Astrocyte of the cerebellum (primary cell): Measurements from ENCODE around the gene QSOX1.
A peak's percentile ranks its signal among the peaks of the same experiment; 100 is the strongest.

Source experiments
- DNase-seq: peaks from one replicate; pipeline ENCODE4 v3.0.0-alpha.2; 2011; ENCODE audit warnings: low read depth
- H3K4me3 ChIP-seq: 2 replicates; pipeline ENCODE4 v1.5.1; 2011; ENCODE audit warnings: mild to moderate bottlenecking, low read depth, low read length, moderate library complexity
- CTCF ChIP-seq: IDR thresholded peaks from 2 replicates; pipeline ENCODE4 v1.5.1; 2012; ENCODE audit warnings: low read length, low read depth, moderate library complexity, mild to moderate bottlenecking; ENCODE audit errors: missing control alignments
- in situ Hi-C: cut with HindIII; loops from 2 replicates; pipeline ENCODE4 v1.10.0; 2017; ENCODE audit warnings: low sequenced_read_pairs

Gene QSOX1

GRCh38 chr1:180167721-180168467 is 13.2 kb downstream of the QSOX1 start:
- TF ChIP-seq CTCF, result no peak
- H3K4me3 ChIP-seq, result no peak overlapping the region
- in situ Hi-C loops, result no loop called here
- DNase-seq, result no peak

- TF ChIP-seq CTCF, result peak; percentile 74
- in situ Hi-C loops, result no loop called here
- DNase-seq, result no peak
- H3K4me3 ChIP-seq, result no peak overlapping the region
Measured at GRCh38 chr1:180168786-180169639, 14.3 kb downstream of the QSOX1 start.

- no peak for TF ChIP-seq CTCF
- in situ Hi-C loops, result no loop called here
- no peak for DNase-seq
- H3K4me3 ChIP-seq, result no peak overlapping the region
Measured at GRCh38 chr1:180169640-180170195, 15.0 kb downstream of the QSOX1 start.

GRCh38 chr1:180170546-180171151 is 16.0 kb downstream of the QSOX1 start:
- DNase-seq, result no peak
- in situ Hi-C loops, result no loop called here
- no peak overlapping the region for H3K4me3 ChIP-seq
- TF ChIP-seq CTCF, result no peak

GRCh38 chr1:180171691-180172090 is 17.0 kb downstream of the QSOX1 start:
- no peak for DNase-seq
- H3K4me3 ChIP-seq, result no peak overlapping the region
- in situ Hi-C loops, result no loop called here
- TF ChIP-seq CTCF, result no peak

- in situ Hi-C loops, result no loop called here
- no peak for TF ChIP-seq CTCF
- no peak overlapping the region for H3K4me3 ChIP-seq
- DNase-seq, result no peak
Measured at GRCh38 chr1:180173451-180173850, 18.8 kb downstream of the QSOX1 start.
